IMR-90 (cell line): ENCODE results near the gene PSPN. TPM values are rescaled to one million over a fixed set of nuclear protein-coding genes. Genes with fewer than 3 reads are reported as not detected.

Source experiments
- ATAC-seq: fragments of 200-7000 bp; cut with Tn5 transposase; 2 replicates; pipeline ENCODE4 v1.9.1; 2020; ENCODE audit warnings: low read depth, mild to moderate bottlenecking, moderate library complexity
- BruUV-seq: library from RNA; stranded (reverse); fragments of 400-500 nt; replicated peaks from 2 replicates; lab custom pipeline; 2021; lab: Mats Ljungman, UMichigan
- CTCF ChIA-PET: fragments of 300-600 bp; formaldehyde crosslinking; extraction: SDS; loops from one replicate; lab custom pipeline; 2021; ENCODE audit warnings: antibody characterized with exemption; lab: Yijun Ruan, JAX
- POLR2A ChIA-PET: fragments of 300-600 bp; sonication (Branson Sonifier 250); formaldehyde crosslinking; loops from one replicate; lab custom pipeline; 2022; ENCODE audit warnings: antibody characterized with exemption; ENCODE audit not compliant: unreplicated experiment; lab: Charles Lee
- DNase-seq: peaks from one replicate; pipeline ENCODE4 v3.0.0; 2013
- H2AFZ ChIP-seq: replicated peaks from 2 replicates; pipeline ENCODE3; 2013; ENCODE audit warnings: low read length, mild to moderate bottlenecking; ENCODE audit not compliant: poor library complexity
- H2AK5ac ChIP-seq: 2 replicates; pipeline ENCODE4 v1.6.1; 2013; ENCODE audit warnings: low read depth, low read length, inconsistent platforms
- H2AK9ac ChIP-seq: replicated peaks from 2 replicates; pipeline ENCODE3; 2013; ENCODE audit warnings: mild to moderate bottlenecking, low read depth, low read length, moderate library complexity; ENCODE audit not compliant: poor library complexity
- H2BK120ac ChIP-seq: 2 replicates; pipeline ENCODE4 v1.6.1; 2013; ENCODE audit warnings: low read depth, low read length, inconsistent platforms
- H2BK15ac ChIP-seq: 3 replicates; pipeline ENCODE4 v1.6.1; 2013; ENCODE audit warnings: low read depth, low read length, inconsistent platforms
- H2BK20ac ChIP-seq: 2 replicates; pipeline ENCODE4 v1.6.1; 2013; ENCODE audit warnings: low read depth, mild to moderate bottlenecking, inconsistent platforms, low read length, moderate library complexity
- H2BK5ac ChIP-seq: 2 replicates; pipeline ENCODE4 v1.6.1; 2013; ENCODE audit warnings: mild to moderate bottlenecking, low read depth, low read length, inconsistent platforms; ENCODE audit not compliant: poor library complexity, severe bottlenecking
- H3K14ac ChIP-seq: replicated peaks from 2 replicates; pipeline ENCODE4 v1.6.1; 2013; ENCODE audit warnings: low read depth, low read length, inconsistent platforms
- H3K18ac ChIP-seq: 2 replicates; pipeline ENCODE4 v1.6.1; 2013; ENCODE audit warnings: low read depth, low read length, control low read depth
- H3K23ac ChIP-seq: 2 replicates; pipeline ENCODE4 v1.6.1; 2013; ENCODE audit warnings: low read depth, low read length, inconsistent platforms
- H3K27ac ChIP-seq: 2 replicates; pipeline ENCODE4 v1.5.1; 2013; ENCODE audit warnings: mild to moderate bottlenecking, control low read depth, low read length; ENCODE audit not compliant: insufficient read depth
- H3K27me3 ChIP-seq: 2 replicates; pipeline ENCODE4 v1.6.1; 2013; ENCODE audit warnings: low read length; ENCODE audit not compliant: control insufficient read depth, insufficient read depth
- H3K36me3 ChIP-seq: 2 replicates; pipeline ENCODE4 v1.6.1; 2013; ENCODE audit warnings: low read length, mixed read lengths; ENCODE audit not compliant: control insufficient read depth, insufficient read depth
- H3K4ac ChIP-seq: 2 replicates; pipeline ENCODE4 v1.6.1; 2013; ENCODE audit warnings: low read depth, low read length, inconsistent platforms
- H3K4me1 ChIP-seq: 2 replicates; pipeline ENCODE4 v1.6.1; 2013; ENCODE audit warnings: low read length, mixed read lengths; ENCODE audit not compliant: control insufficient read depth, insufficient read depth
- H3K4me2 ChIP-seq: 2 replicates; pipeline ENCODE4 v1.6.1; 2013; ENCODE audit warnings: low read depth, mild to moderate bottlenecking, control low read depth, low read length, moderate library complexity
- H3K4me3 ChIP-seq: 2 replicates; pipeline ENCODE4 v1.5.1; 2013; ENCODE audit warnings: low read depth, mild to moderate bottlenecking, control low read depth, low read length, moderate library complexity; ENCODE audit not compliant: insufficient read depth
- H3K56ac ChIP-seq: 2 replicates; pipeline ENCODE4 v1.6.1; 2013; ENCODE audit warnings: low read length, inconsistent platforms; ENCODE audit not compliant: insufficient read depth; ENCODE audit errors: extremely low read depth
- H3K79me1 ChIP-seq, 2 experiments: 2 replicates each; pipeline ENCODE4 v1.6.1; 2013; ENCODE audit warnings: low read length in 2 of 2, inconsistent platforms in 1 of 2, low read depth in 1 of 2
- H3K9ac ChIP-seq: 2 replicates; pipeline ENCODE4 v1.6.1; 2013; ENCODE audit warnings: low read depth, low read length, control low read depth
- H3K9me1 ChIP-seq: 2 replicates; pipeline ENCODE4 v1.6.1; 2013; ENCODE audit warnings: low read length, inconsistent platforms; ENCODE audit not compliant: insufficient read depth
- H3K9me3 ChIP-seq: 2 replicates; pipeline ENCODE4 v1.6.1; 2013; ENCODE audit warnings: low read length; ENCODE audit not compliant: control insufficient read depth, insufficient read depth
- H4K20me1 ChIP-seq: 2 replicates; pipeline ENCODE4 v1.6.1; 2013; ENCODE audit warnings: low read length, inconsistent platforms; ENCODE audit not compliant: insufficient read depth
- H4K5ac ChIP-seq: 2 replicates; pipeline ENCODE4 v1.6.1; 2013; ENCODE audit warnings: mild to moderate bottlenecking, low read depth, low read length, control low read depth
- H4K8ac ChIP-seq, 2 experiments: 2 replicates each; pipeline ENCODE4 v1.6.1; 2013; ENCODE audit warnings: low read depth in 2 of 2, low read length in 2 of 2, control low read depth in 1 of 2, inconsistent platforms in 1 of 2
- H4K91ac ChIP-seq: 2 replicates; pipeline ENCODE4 v1.6.1; 2013; ENCODE audit warnings: low read depth, low read length, inconsistent platforms; ENCODE audit not compliant: insufficient read depth
- CEBPB ChIP-seq: IDR thresholded peaks from 2 replicates; pipeline ENCODE4 v1.6.1; 2012; ENCODE audit warnings: low read depth, low read length, improper control_type of control experiment
- ELK1 ChIP-seq: fragments of 150-350 bp; IDR thresholded peaks from 2 replicates; pipeline ENCODE4 v1.6.1; 2016; ENCODE audit warnings: low read depth, mild to moderate bottlenecking, low read length, moderate library complexity, borderline replicate concordance
- WGBS, 2 experiments: methylation state at CpG; one replicate each; pipeline versions ENCODE4 v1.1.5 to v1.1.7; 2013; ENCODE audit warnings: missing lambda C conversion rate in 2 of 2; ENCODE audit not compliant: insufficient read length in 1 of 2; ENCODE audit errors: extremely low coverage in 2 of 2; 5-methylcytosine and 5-hydroxymethylcytosine counted together
- dilution Hi-C: fragments of 300-500 bp; cut with HindIII; formaldehyde crosslinking; loops from one replicate; pipeline ENCODE4 v1.14.3; 2018; ENCODE audit warnings: low sequenced_read_pairs; ENCODE audit not compliant: unreplicated experiment
- in situ Hi-C: fragments of 300-500 bp; cut with MboI; formaldehyde crosslinking; loops from 3 replicates; pipeline ENCODE4 v1.14.3; 2019; ENCODE audit warnings: low sequenced_read_pairs, inconsistent platforms, mixed read lengths
- intact Hi-C: fragments of 100-400 bp; cut with micrococcal nuclease; formaldehyde crosslinking; loops from 2 replicates; pipeline ENCODE4 v1.10.0; 2022
- polyA plus RNA-seq, 3 experiments: library from polyadenylated mRNA; depleted of rRNA; stranded (reverse); fragments of >200 nt; gene quantifications; 2 replicates each; pipeline ENCODE4 v1.2.3, GENCODE V29; 2012; ENCODE audit warnings: low replicate concordance in 1 of 3
- total RNA-seq: library from RNA; depleted of rRNA; stranded (reverse); fragments of >200 nt; gene quantifications from 2 replicates; pipeline ENCODE4 v1.2.3, GENCODE V29; 2012

The PSPN gene
- total and polyA plus RNA-seq, 2 of the 4 experiments (the other 2 are of a cell fraction): 0.34 to 0.54 TPM

DNA sequence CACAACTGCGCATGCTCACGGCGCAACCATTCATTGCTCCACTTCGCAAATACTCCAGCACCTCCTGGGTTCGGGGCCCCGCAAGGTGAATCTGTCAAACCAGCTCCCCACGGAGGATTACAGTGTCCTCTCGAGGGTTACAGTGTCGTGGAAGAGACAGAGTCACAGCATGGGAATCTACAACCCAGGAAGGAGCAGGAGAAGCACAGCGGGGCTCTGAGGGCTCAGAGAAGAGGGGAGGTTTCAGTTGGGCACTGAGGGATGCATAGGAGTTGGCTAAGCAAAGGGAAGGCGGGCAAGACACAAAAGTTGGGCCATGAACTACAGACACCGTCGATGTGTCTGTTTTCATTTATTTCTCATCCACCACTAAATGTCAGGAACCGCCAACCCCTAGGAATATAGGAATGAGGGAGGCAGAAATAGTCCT, 18.3 kb upstream of the PSPN start:
- POLR2A ChIA-PET: interaction anchor here (0.7 kb wide), 1 partner anchor 22 kb away, joined by 3 read pairs; the partner anchor contains the start of gene ALKBH7

More for the DNA sequence above, 18.3 kb upstream of the PSPN start:
- ATAC-seq: no peak
- BruUV-seq: no TSS peak
- peak overlapping the region; percentile 35 for H3K18ac ChIP-seq
- peak overlapping the region; percentile 66 for H3K4me3 ChIP-seq
- peak overlapping the region; percentile 96 to 100 for H4K8ac ChIP-seq
- 0 out of 2 replicates have a peak, but pooled peaks have one; percentile 30 for TF ChIP-seq CEBPB
- no peak for TF ChIP-seq ELK1
- peak overlapping the region; percentile 94 for H4K91ac ChIP-seq
- H3K4me1 ChIP-seq: peaks cover 11% of the 10 kb centered on the region
- H2AK9ac ChIP-seq: peak overlapping the region; percentile 97
- no peak overlapping the region; the same call in 2 of the 3 replicates for H2BK15ac ChIP-seq
- CTCF ChIA-PET: no interaction called here
- peak overlapping the region; percentile 92 for H3K14ac ChIP-seq
- H4K5ac ChIP-seq: peak overlapping the region; percentile 90
- intact Hi-C loops: loop anchor here (1.0 kb wide), 2 partner anchors 21 to 176 kb away; no protein-coding TSS in a partner anchor
- peak overlapping the region; percentile 88 for H2BK5ac ChIP-seq
- peaks cover 9 to 26% of the 10 kb centered on the region in 2 experiments; a peak in 3 of 4 replicates for H3K79me1 ChIP-seq
- H2BK120ac ChIP-seq: peak overlapping the region; percentile 67
- no peak for DNase-seq
- H3K27ac ChIP-seq: peak overlapping the region; percentile 90
- peak overlapping the region; percentile 76; the same call in 1 of the 2 replicates for H3K23ac ChIP-seq
- no peaks in the 10 kb centered on the region for H3K9me3 ChIP-seq
- dilution Hi-C loops: no loop called here
- in situ Hi-C loops: no loop called here
- H2AFZ ChIP-seq: peak overlapping the region; percentile 99
- H3K27me3 ChIP-seq: no peaks in the 10 kb centered on the region
- H3K56ac ChIP-seq: peak overlapping the region; percentile 50
- H2AK5ac ChIP-seq: peak overlapping the region; percentile 89
- H3K9ac ChIP-seq: peak overlapping the region; percentile 81
- H3K9me1 ChIP-seq: peaks cover 10% of the 10 kb centered on the region
- no peaks in the 10 kb centered on the region for H4K20me1 ChIP-seq
- 33% methylated on average over 6 of the region's 14 CpGs; no CpG with 5 or more reads in 1 of the 2 experiments for WGBS, 2 experiments
- H3K4ac ChIP-seq: peak overlapping the region; percentile 98
- peak overlapping the region; percentile 76 for H3K4me2 ChIP-seq
- H3K36me3 ChIP-seq: peaks cover 13% of the 10 kb centered on the region
- peak overlapping the region; percentile 84; the same call in 1 of the 2 replicates for H2BK20ac ChIP-seq
